Osteoblast (primary cell): ENCODE results near the gene PAK5. TPM values are rescaled to one million over a fixed set of nuclear protein-coding genes. Genes with fewer than 3 reads are reported as not detected.

Experiments
- DNase-seq: peaks from one replicate; pipeline ENCODE4 v3.0.0; 2011; ENCODE audit warnings: low spot score, mixed read lengths; ENCODE audit not compliant: insufficient read length; ENCODE audit errors: missing footprints
- H2AFZ ChIP-seq: 2 replicates; pipeline ENCODE4 v1.6.0; 2011; ENCODE audit warnings: mild to moderate bottlenecking, low read length
- H3K27ac ChIP-seq: 2 replicates; pipeline ENCODE4 v1.5.1; 2011; ENCODE audit warnings: mild to moderate bottlenecking, low read depth, low read length, moderate library complexity
- H3K27me3 ChIP-seq: 2 replicates; pipeline ENCODE4 v1.6.0; 2012; ENCODE audit warnings: mild to moderate bottlenecking, control low read depth, inconsistent platforms, low read length, moderate library complexity; ENCODE audit not compliant: insufficient read depth
- H3K36me3 ChIP-seq: 2 replicates; pipeline ENCODE4 v1.5.1; 2011; ENCODE audit warnings: mild to moderate bottlenecking, low read length, control low read depth, moderate library complexity; ENCODE audit not compliant: insufficient read depth
- H3K4me1 ChIP-seq: 2 replicates; pipeline ENCODE4 v1.5.1; 2011; ENCODE audit warnings: mild to moderate bottlenecking, low read length, control low read depth, moderate library complexity; ENCODE audit not compliant: insufficient read depth
- H3K4me2 ChIP-seq: 2 replicates; pipeline ENCODE4 v1.6.0; 2011; ENCODE audit warnings: mild to moderate bottlenecking, low read length; ENCODE audit not compliant: insufficient read depth
- H3K4me3 ChIP-seq: fragments of 200-600 bp; sonication (generic); 3 replicates; pipeline ENCODE4 v1.5.1; 2012; ENCODE audit warnings: mild to moderate bottlenecking, low read length, inconsistent platforms; ENCODE audit not compliant: insufficient read depth
- H3K79me2 ChIP-seq: 2 replicates; pipeline ENCODE4 v1.6.0; 2012; ENCODE audit warnings: mild to moderate bottlenecking, low read length, control low read depth, inconsistent platforms; ENCODE audit not compliant: insufficient read depth
- H3K9me3 ChIP-seq: 2 replicates; pipeline ENCODE4 v1.5.1; 2011; ENCODE audit warnings: low read depth, low read length, control low read depth
- H4K20me1 ChIP-seq: 2 replicates; pipeline ENCODE4 v1.6.0; 2012; ENCODE audit warnings: mild to moderate bottlenecking, low read length, control low read depth; ENCODE audit not compliant: insufficient read depth
- total RNA-seq: library from RNA; depleted of rRNA; stranded (reverse); fragments of >200 nt; gene quantifications from 2 replicates; pipeline ENCODE4 v1.2.3, GENCODE V29; 2012
- TF ChIP-seq, protein P1 (sequence below): IDR thresholded peaks from 2 replicates; pipeline ENCODE4 v1.5.1; 2011; ENCODE audit warnings: mild to moderate bottlenecking, low read depth, low read length, moderate library complexity; ENCODE audit errors: extremely low read depth

PAK5 gene
- total RNA-seq, result not detected in 2 replicates

DNA sequence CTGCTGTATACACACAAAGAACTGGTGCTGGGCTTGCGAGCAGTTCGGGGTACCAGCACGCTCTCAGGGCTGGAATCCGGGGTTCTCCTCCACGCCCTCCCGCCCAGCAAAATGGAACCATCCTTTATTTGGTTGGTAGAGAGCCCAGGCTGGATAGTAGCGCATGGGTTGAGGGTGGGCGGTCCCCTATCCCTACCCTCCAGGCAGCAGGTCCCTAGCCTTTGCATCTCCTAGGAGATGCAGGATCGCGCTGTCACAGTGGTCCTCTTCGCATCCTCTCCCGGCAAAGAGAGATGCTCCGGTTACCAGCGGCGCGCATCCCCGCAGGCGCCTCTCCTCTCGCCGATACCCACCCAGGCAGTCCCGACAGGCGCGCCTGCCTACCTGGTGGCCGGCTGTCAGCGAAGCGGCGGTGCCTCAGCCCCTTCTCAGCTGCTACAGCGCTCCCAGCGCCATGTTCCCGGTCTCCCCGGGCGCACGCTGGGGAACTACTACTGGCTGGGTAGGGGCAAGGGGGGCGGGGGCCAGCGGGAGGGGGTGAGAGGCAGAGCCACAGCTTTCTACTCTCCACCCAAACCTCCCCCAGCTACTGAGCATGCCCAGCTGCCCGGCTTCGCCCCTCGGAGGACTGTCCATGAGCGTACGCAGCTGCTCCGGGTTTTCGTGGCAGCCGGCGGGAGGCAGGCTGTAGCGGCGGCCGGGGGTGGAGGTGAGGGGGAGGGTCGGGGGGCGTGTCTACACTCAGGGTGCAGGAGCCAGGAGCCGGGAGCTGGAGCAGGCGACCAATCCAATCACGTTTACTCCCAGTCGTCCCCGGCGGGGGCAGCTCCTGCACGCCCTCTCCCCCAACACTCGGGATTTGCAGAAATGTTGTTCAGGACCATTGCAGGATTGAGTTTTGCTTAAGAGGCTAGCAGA is at the start of gene PAK5:
PAK5 (minus strand) TSS at position 699 of the 918 bp plus-strand sequence. CDS start 194,748 bp downstream, outside the sequence.
- H3K27ac ChIP-seq, result no peak within 1 kb of the TSS
- H3K4me2 ChIP-seq, result peak within 1 kb of the TSS; percentile 9
- no peak within 1 kb of the TSS for H3K4me3 ChIP-seq
- no peaks in the 10 kb centered on the region for H3K79me2 ChIP-seq
- H3K27me3 ChIP-seq, result peaks cover 11% of the 10 kb centered on the region
- H2AFZ ChIP-seq, result no peak within 1 kb of the TSS
- TF ChIP-seq, protein P1, sequence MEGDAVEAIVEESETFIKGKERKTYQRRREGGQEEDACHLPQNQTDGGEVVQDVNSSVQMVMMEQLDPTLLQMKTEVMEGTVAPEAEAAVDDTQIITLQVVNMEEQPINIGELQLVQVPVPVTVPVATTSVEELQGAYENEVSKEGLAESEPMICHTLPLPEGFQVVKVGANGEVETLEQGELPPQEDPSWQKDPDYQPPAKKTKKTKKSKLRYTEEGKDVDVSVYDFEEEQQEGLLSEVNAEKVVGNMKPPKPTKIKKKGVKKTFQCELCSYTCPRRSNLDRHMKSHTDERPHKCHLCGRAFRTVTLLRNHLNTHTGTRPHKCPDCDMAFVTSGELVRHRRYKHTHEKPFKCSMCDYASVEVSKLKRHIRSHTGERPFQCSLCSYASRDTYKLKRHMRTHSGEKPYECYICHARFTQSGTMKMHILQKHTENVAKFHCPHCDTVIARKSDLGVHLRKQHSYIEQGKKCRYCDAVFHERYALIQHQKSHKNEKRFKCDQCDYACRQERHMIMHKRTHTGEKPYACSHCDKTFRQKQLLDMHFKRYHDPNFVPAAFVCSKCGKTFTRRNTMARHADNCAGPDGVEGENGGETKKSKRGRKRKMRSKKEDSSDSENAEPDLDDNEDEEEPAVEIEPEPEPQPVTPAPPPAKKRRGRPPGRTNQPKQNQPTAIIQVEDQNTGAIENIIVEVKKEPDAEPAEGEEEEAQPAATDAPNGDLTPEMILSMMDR, result no peak
- no peaks in the 10 kb centered on the region for H3K36me3 ChIP-seq
- H4K20me1 ChIP-seq, result no peaks in the 10 kb centered on the region
- no peaks in the 10 kb centered on the region for H3K4me1 ChIP-seq
- DNase-seq, result peak; percentile 49
- no peaks in the 10 kb centered on the region for H3K9me3 ChIP-seq

DNA sequence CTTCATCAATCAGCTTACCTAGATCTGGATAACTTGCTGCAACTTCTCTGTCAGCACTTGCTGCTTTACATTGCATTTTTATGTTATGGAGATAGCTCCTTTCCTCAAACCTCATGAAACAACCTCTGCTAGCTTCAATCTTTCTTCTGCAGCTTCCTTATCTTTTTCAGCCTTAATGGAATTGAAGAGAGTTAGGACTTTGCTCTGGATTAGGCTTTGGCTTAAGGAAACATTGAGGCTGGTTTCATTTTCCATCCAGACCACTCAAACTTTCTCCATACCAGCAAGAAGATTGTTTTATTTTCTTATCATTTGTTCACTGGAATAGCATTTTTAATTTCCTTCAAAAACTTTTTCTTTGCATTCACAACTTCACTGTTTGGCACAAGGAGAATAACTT is 48.8 kb upstream of the PAK5 start:
- TF ChIP-seq, protein P1, result no peak
- DNase-seq, result no peak
- no peaks in the 10 kb centered on the region for H3K9me3 ChIP-seq
- no peaks in the 10 kb centered on the region for H3K4me1 ChIP-seq
- no peak overlapping the region for H3K27ac ChIP-seq
- no peak overlapping the region for H3K4me2 ChIP-seq
- H2AFZ ChIP-seq, result no peak overlapping the region
- H3K79me2 ChIP-seq, result no peaks in the 10 kb centered on the region
- H4K20me1 ChIP-seq, result no peaks in the 10 kb centered on the region
- no peaks in the 10 kb centered on the region for H3K27me3 ChIP-seq
- H3K4me3 ChIP-seq, result no peak overlapping the region
- H3K36me3 ChIP-seq, result no peaks in the 10 kb centered on the region

DNA sequence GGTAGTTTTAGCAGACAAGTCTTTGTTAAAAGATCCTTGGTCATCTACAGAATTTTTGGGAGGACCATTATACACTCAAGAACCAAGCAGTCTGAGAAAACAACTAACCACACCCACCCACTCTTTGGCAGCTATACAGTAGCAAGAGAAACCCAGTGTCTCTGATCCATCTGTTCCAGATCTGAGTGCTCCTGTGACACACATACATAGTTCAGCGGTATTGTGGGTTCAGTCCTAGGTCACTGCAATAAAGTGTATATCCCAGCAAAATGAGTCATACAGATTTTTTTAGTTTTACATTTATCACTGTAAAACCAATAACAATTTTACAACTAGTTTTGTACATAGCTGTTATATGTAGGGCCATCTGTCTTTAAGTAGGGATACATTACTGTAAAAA is 47.4 kb upstream of the PAK5 start:
- Histone ChIP-seq H4K20me1 (no peaks in the 10 kb centered on the region), H3K4me3 (no peak overlapping the region), H3K9me3 (no peaks in the 10 kb centered on the region), H3K4me1 (no peaks in the 10 kb centered on the region), H3K79me2 (no peaks in the 10 kb centered on the region), H2AFZ (no peak overlapping the region), H3K4me2 (no peak overlapping the region), H3K36me3 (no peaks in the 10 kb centered on the region), H3K27ac (no peak overlapping the region), H3K27me3 (no peaks in the 10 kb centered on the region)
- no peak for DNase-seq
- TF ChIP-seq, protein P1, result no peak

DNA sequence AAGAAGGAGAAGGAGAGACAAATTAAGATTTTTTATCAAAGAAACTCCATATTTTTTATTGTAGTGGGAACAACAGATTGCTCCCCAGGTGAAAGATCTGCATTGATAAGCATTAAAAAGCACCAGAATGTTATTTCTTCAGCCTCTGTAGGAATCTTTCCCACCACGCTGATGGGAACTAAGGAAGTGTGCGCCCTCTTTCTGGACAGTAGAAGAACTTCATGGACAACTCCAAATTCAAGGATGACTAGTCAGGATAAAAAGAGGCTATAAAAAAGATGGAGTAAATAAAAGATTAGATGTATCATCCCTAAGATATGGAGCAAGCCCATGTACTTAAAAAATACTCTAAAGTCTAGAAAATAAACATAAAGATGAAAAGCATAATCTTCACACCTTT is 45.8 kb upstream of the PAK5 start:
- Histone ChIP-seq H4K20me1 (no peaks in the 10 kb centered on the region), H3K4me2 (no peak overlapping the region), H3K4me3 (no peak overlapping the region), H3K4me1 (no peaks in the 10 kb centered on the region), H3K27me3 (no peaks in the 10 kb centered on the region), H3K36me3 (no peaks in the 10 kb centered on the region), H2AFZ (no peak overlapping the region), H3K27ac (no peak overlapping the region), H3K79me2 (no peaks in the 10 kb centered on the region), H3K9me3 (no peaks in the 10 kb centered on the region)
- DNase-seq, result peak; percentile 55
- TF ChIP-seq, protein P1, result no peak
